Keratinocyte (primary cell): ENCODE results near the gene SEC22A.

Experiments
- CTCF ChIP-seq, 3 experiments: IDR thresholded peaks in 1 of 3; conservative IDR thresholded peaks in 1 of 3; optimal IDR thresholded peaks in 1 of 3; 2 replicates in 2 of 3; 3 replicates in 1 of 3; pipeline versions ENCODE3 to v1.5.1; 2011; ENCODE audit warnings: low read length in 3 of 3, mild to moderate bottlenecking in 3 of 3, moderate library complexity in 2 of 3, control low read depth in 1 of 3, inconsistent platforms in 1 of 3; ENCODE audit not compliant: insufficient read depth in 2 of 3; ENCODE audit errors: extremely low read depth in 1 of 3
- EZH2 ChIP-seq: IDR thresholded peaks from one replicate; pipeline ENCODE4 v1.6.1; 2012; ENCODE audit warnings: inconsistent platforms, mild to moderate bottlenecking, low read length, moderate library complexity

- TF ChIP-seq EZH2 (no peak), CTCF (optimal IDR thresholded peaks at IDR 0.05 in 1 of 3, IDR thresholded peaks at IDR 0.05 in 1 of 3, conservative IDR thresholded peaks at IDR 0.05 in 1 of 3; ENCODE audit: extremely low read depth in 1 of 3, insufficient read depth in 2 of 3, low read length in 3 of 3) (no peak)
Measured at GRCh38 chr3:123157598-123158287, 44.0 kb upstream of the SEC22A start.
